GM12801 (cell line): Measurements from ENCODE around the gene TRMT112.

Experiments used
- TF ChIP-seq, protein P1 (sequence below): IDR thresholded peaks from one replicate; pipeline ENCODE4 v1.5.1; 2011; ENCODE audit warnings: control low read depth; ENCODE audit not compliant: insufficient read length; ENCODE audit errors: extremely low read depth

Gene TRMT112

DNA sequence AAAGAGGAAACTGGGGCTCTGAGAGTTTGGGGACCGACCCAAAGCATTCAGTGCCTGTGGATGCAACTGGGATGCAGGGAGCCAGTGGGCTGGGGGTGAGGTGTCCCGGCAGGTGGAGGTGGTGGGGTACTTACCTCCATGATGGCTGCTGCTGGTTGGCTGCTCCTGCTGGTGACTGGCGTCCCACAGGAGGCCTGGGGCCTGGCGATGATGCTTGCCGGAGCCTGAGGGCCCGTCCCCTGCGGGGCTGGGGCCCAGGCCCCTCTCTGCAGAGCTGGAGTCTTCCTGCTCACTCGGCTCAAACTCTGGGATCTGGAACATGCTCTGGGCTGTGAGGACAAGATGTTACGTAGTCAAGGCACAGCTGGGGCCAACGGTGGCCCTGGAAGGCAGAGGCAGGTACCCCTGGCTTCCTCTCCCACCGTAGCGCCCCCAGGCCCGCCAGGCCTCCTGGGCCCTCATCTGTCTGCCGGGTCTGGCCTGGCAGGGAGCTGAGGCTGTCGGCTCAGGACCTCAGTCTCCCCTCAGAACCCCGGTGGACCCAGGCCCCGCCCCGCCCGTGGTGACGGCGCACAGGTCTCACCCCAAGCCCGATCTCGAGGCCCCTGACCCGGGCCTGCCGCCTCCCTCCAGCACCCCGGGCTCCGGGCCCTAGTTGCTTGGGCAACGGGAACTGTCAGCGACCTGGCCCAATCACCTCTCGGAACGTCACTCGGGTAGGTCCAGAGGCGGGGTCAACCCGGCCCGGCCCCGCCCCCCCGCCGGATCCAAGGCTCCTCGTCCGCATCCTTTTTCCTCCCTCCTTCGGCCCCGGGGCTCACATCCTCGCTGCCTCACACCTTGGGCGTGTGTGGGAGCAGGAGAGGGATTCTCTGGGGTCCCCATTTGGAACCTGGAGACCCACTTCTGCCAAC, 33.1 kb downstream of the TRMT112 start, which contains the start of gene BAD:
Gene BAD (minus strand): TSS at position 618 of the 914 bp plus-strand sequence. CDS start 297 bp downstream, at position 321.
- TF ChIP-seq, protein P1, sequence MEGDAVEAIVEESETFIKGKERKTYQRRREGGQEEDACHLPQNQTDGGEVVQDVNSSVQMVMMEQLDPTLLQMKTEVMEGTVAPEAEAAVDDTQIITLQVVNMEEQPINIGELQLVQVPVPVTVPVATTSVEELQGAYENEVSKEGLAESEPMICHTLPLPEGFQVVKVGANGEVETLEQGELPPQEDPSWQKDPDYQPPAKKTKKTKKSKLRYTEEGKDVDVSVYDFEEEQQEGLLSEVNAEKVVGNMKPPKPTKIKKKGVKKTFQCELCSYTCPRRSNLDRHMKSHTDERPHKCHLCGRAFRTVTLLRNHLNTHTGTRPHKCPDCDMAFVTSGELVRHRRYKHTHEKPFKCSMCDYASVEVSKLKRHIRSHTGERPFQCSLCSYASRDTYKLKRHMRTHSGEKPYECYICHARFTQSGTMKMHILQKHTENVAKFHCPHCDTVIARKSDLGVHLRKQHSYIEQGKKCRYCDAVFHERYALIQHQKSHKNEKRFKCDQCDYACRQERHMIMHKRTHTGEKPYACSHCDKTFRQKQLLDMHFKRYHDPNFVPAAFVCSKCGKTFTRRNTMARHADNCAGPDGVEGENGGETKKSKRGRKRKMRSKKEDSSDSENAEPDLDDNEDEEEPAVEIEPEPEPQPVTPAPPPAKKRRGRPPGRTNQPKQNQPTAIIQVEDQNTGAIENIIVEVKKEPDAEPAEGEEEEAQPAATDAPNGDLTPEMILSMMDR: no peak

DNA sequence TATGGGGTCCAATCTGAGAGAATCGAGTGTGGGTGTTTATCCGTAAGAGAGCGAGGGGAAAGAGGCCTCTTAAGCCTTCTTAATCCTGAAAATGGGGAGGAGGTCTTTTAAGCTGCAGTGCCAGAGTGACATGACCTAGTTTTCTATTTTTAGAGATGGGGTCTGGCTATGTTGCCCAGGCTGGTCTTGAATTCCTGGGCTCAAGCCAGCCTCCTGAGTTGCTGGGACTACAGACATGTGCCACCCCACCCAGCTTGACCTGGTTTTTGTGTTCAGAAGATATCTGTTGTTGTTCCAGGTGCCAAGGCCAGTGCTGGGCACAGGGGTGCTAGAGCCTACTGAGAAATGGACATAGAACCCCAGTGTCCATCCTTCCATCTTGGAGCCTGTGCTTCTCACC, 34.3 kb downstream of the TRMT112 start:
- TF ChIP-seq, protein P1: no peak

DNA sequence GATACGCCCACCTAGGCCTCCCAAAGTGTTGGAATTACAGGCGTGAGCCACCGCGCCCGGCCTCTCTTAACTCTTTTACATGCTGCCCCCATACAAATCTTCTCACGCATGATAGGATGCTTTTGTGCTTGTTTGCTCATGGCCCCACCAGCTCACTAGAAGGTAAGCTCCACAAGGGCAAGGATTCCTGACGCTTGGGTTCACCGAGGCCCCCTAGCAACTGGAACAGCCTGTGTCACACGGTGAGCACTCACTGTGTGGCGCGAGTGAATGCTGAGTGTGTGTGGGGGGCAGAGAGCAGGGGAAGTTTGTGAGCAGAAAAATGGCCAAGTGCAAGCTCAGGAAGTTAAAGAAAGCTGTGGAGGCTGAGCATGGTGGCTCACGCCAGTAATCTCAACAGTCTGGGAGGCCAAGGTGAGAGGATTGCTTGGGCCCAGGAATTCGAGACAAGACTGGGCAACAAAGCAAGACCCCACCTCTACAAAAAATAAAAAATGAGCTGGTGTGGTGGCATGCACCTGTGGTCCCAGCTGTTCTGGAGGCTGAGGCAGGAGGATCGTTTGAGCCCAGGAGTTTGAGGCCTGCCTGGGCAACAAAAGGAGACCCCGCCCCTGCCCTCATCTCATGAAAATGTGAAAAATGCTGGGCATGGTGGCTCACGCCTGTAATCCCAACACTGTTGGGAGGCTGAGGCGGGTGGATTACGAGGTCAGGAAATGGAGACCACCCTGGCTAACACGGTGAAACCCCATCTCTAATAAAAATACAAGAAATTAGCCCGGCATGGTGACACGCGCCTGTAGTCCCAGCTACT, 35.2 kb downstream of the TRMT112 start:
- TF ChIP-seq, protein P1: no peak

DNA sequence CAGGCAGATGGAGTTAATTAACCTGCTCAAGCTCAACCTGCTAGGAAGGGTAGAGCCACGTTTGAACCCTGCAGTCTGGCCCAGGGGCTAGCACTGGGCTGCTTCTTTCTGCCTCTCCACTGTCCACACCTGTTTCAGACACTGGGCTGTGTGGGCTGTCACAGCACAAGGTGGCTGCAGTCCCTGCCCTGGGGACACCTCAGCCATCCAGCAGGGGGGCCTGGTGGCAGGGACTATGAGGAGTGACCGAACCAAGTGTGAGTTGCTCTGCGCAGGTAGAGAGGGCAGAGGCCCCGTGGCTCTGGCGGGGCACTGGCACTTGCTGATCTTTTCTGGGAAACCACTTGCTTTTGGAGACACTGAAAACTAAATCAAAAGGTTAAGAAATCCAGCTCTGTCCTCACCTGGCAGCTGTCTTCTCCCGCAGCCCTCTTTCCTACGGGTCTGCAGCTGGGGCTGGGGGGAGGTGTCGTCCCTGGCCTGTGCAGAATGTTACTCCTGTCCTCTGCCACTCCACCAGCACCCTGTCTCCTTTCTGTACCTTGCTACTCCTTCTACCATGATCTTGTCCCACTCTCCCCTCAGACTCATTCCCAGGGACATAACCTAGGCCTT, 38.7 kb downstream of the TRMT112 start:
- TF ChIP-seq, protein P1: no peak

DNA sequence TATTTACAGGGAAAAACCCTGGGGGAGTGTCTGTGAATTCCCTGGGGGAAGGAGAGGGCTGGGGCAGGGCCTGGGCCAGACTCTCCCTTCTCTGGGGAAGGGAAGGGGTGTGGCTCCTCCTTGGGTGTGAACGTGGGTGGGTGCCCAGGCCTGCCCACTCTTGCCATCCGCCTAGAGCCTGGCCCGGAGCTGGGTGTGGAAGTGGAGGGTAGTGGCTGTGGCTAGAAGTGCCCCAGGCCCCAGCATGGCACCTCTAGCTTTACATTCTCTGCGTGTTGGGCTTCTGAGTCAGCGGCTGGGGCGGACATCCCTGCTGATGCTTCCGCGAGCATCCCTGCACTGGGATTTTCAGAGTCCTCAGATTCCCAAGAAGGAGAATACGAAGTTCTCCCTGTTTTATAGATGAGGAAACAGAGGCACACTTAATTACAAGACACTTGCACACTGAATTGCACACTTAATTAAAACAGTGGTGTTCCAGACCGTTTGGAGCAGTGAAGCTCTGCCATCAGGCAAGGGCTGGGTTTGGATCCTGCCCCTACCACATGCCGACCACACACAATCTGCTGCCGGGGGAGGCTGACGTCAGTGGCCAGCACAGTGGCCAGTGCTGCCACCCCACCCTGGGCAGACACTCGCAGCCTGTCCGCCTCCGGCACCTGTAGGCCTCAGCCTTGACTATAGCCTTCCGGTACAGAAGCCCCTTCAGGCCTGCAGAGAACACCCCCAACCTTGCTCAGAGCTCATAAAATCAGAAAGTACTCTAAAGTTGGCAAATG, 40.5 kb downstream of the TRMT112 start:
- TF ChIP-seq, protein P1: no peak

DNA sequence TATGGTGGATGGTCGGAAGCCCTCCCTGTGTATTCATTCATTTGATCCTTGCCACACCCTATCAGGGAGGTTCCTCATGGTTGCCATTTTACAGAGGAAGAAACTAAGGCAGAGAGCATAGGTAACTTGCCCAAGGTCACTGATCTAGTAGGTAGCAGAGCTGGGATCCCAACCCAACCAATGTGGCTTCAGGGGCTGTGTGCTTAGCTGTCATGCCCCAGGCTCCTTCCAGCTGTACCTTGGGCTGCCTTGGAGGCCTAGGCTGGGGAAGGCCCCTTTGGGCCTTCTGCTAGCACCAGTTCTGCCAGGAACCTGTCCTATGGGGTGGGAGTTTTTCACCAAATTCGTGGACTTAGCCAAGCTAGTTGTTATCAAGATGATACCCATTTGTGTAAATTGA, 41.5 kb downstream of the TRMT112 start:
- TF ChIP-seq, protein P1: no peak
